ENCODE data around the gene USHBP1.

USHBP1 gene

GRCh38 chr19:17305216-17305516, 40.6 kb upstream of the USHBP1 start:
- Histone ChIP-seq H3K4me1 (ENCODE audit: insufficient read depth, low read length) (peaks cover 40% of the 10 kb centered on the region), H3K27ac (ENCODE audit: low read length) (peak overlapping the region; percentile 87), H3K4me3 (ENCODE audit: low read depth in 1 of 2, low read length in 2 of 2) (peak overlapping the region in 1 of 2 experiments; percentile 70; a peak in 2 of 4 replicates), H3K36me3 (ENCODE audit: insufficient read depth, low read length) (peaks cover 4% of the 10 kb centered on the region), H3K27me3 (ENCODE audit: insufficient read depth, low read length, poor library complexity) (no peaks in the 10 kb centered on the region), H4K20me1 (ENCODE audit: insufficient read depth, low read length) (peaks cover 5% of the 10 kb centered on the region), H3K79me2 (ENCODE audit: insufficient read depth, low read length) (peaks cover 31% of the 10 kb centered on the region), H3K9me3 (ENCODE audit: insufficient read depth, low read length, severe bottlenecking) (no peaks in the 10 kb centered on the region), H2AFZ (ENCODE audit: low read depth, low read length) (peak overlapping the region; percentile 84), H3K9ac (ENCODE audit: low read depth, low read length) (peak overlapping the region; percentile 76), H3K4me2 (ENCODE audit: insufficient read depth, low read length) (peak overlapping the region; percentile 78)
- no peak for TF ChIP-seq CTCF (IDR thresholded peaks at IDR 0.05; ENCODE audit: borderline replicate concordance, extremely low read depth, low read length, poor library complexity, severe bottlenecking)
- TF ChIP-seq EZH2 (IDR thresholded peaks at IDR 0.05; ENCODE audit: borderline replicate concordance, low read depth, low read length, severe bottlenecking), result no peak
- ATAC-seq (ENCODE audit: insufficient read depth, low read depth) (no peak), DNase-seq (no peak)

- peaks cover 26% of the 10 kb centered on the region for H3K79me2 ChIP-seq (ENCODE audit: insufficient read depth, low read length)
- peak overlapping the region; percentile 78 for H3K4me2 ChIP-seq (ENCODE audit: insufficient read depth, low read length)
- TF ChIP-seq CTCF (IDR thresholded peaks at IDR 0.05; ENCODE audit: borderline replicate concordance, extremely low read depth, low read length, poor library complexity, severe bottlenecking), result no peak
- TF ChIP-seq EZH2 (IDR thresholded peaks at IDR 0.05; ENCODE audit: borderline replicate concordance, low read depth, low read length, severe bottlenecking), result no peak
- peaks cover 38% of the 10 kb centered on the region for H3K4me1 ChIP-seq (ENCODE audit: insufficient read depth, low read length)
- no peaks in the 10 kb centered on the region for H3K9me3 ChIP-seq (ENCODE audit: insufficient read depth, low read length, severe bottlenecking)
- peak overlapping the region; percentile 87 for H3K27ac ChIP-seq (ENCODE audit: low read length)
- no peaks in the 10 kb centered on the region for H3K27me3 ChIP-seq (ENCODE audit: insufficient read depth, low read length, poor library complexity)
- no peak overlapping the region for H2AFZ ChIP-seq (ENCODE audit: low read depth, low read length)
- peaks cover 4% of the 10 kb centered on the region for H3K36me3 ChIP-seq (ENCODE audit: insufficient read depth, low read length)
- ATAC-seq (ENCODE audit: insufficient read depth, low read depth), result no peak
- DNase-seq, result no peak
- H3K4me3 ChIP-seq (ENCODE audit: low read depth in 1 of 2, low read length in 2 of 2), result peak overlapping the region in 1 of 2 experiments; percentile 70; a peak in 1 of 4 replicates
- H3K9ac ChIP-seq (ENCODE audit: low read depth, low read length), result peak overlapping the region; percentile 76
- H4K20me1 ChIP-seq (ENCODE audit: insufficient read depth, low read length), result peaks cover 1% of the 10 kb centered on the region; the same call in 1 of the 2 replicates
Measured at GRCh38 chr19:17304386-17305215, 40.1 kb upstream of the USHBP1 start.

- Histone ChIP-seq H3K27me3 (ENCODE audit: insufficient read depth, low read length, poor library complexity) (no peaks in the 10 kb centered on the region), H3K4me2 (ENCODE audit: insufficient read depth, low read length) (no peak overlapping the region), H4K20me1 (ENCODE audit: insufficient read depth, low read length) (no peaks in the 10 kb centered on the region), H3K27ac (ENCODE audit: low read length) (no peak overlapping the region), H2AFZ (ENCODE audit: low read depth, low read length) (no peak overlapping the region), H3K9me3 (ENCODE audit: insufficient read depth, low read length, severe bottlenecking) (no peaks in the 10 kb centered on the region), H3K4me1 (ENCODE audit: insufficient read depth, low read length) (peaks cover 35% of the 10 kb centered on the region), H3K79me2 (ENCODE audit: insufficient read depth, low read length) (peaks cover 23% of the 10 kb centered on the region), H3K4me3 (ENCODE audit: low read depth in 1 of 2, low read length in 2 of 2) (no peak overlapping the region), H3K36me3 (ENCODE audit: insufficient read depth, low read length) (peaks cover 4% of the 10 kb centered on the region), H3K9ac (ENCODE audit: low read depth, low read length) (no peak overlapping the region)
- ATAC-seq (ENCODE audit: insufficient read depth, low read depth), result no peak
- no peak for DNase-seq
- TF ChIP-seq EZH2 (IDR thresholded peaks at IDR 0.05; ENCODE audit: borderline replicate concordance, low read depth, low read length, severe bottlenecking), result no peak
- TF ChIP-seq CTCF (IDR thresholded peaks at IDR 0.05; ENCODE audit: borderline replicate concordance, extremely low read depth, low read length, poor library complexity, severe bottlenecking), result no peak
Measured at GRCh38 chr19:17303940-17304267, 39.4 kb upstream of the USHBP1 start.
